Measurements from ENCODE around the gene TOMT.

Gene TOMT

GRCh38 chr11:72154816-72155215, 49.1 kb downstream of the TOMT start:
- Histone ChIP-seq H3K4me3 (ENCODE audit: low read depth, low read length) (no peak overlapping the region), H3K27me3 (replicated peaks) (peaks cover 2% of the 10 kb centered on the region), H3K36me3 (replicated peaks) (no peaks in the 10 kb centered on the region), H3K27ac (no peak overlapping the region)
- in situ Hi-C loops (cut with HindIII; ENCODE audit: low pct_ligation_motif_present, low sequenced_read_pairs) = no loop called here
- no peak for DNase-seq
- TF ChIP-seq CTCF (IDR thresholded peaks at IDR 0.05; ENCODE audit: low read depth, low read length, missing control alignments) = no peak

- TF ChIP-seq CTCF (IDR thresholded peaks at IDR 0.05; ENCODE audit: low read depth, low read length, missing control alignments) = no peak
- DNase-seq = no peak
- Histone ChIP-seq H3K27me3 (replicated peaks) (peaks cover 4% of the 10 kb centered on the region), H3K4me3 (ENCODE audit: low read depth, low read length) (no peak overlapping the region), H3K27ac (no peak overlapping the region), H3K36me3 (replicated peaks) (no peaks in the 10 kb centered on the region)
- in situ Hi-C loops (cut with HindIII; ENCODE audit: low pct_ligation_motif_present, low sequenced_read_pairs) = no loop called here
These were observed 50.0 kb downstream of the TOMT start for GRCh38 chr11:72155751-72156150.

DNA sequence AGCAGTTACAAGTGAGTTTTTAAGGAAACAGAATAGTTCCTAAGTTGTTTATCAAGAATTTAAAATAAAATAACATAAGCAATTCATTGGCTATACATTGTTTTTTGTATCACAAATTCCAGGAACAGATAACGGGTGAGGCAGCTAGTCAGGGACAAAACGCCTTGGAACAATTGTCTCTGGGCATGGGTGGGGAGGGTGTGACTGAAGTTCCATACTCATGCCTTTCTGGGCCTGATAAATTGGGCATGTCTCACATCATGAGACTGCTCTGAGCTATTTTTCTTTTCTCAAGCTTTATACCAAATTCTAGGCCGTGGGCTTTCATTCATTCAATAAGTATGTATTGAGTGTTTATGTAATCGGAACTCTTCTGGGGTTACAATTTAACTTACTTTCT, 51.4 kb downstream of the TOMT start:
- DNase-seq = no peak
- no peak for TF ChIP-seq CTCF (IDR thresholded peaks at IDR 0.05; ENCODE audit: low read depth, low read length, missing control alignments)
- in situ Hi-C loops (cut with HindIII; ENCODE audit: low pct_ligation_motif_present, low sequenced_read_pairs) = no loop called here
- Histone ChIP-seq H3K4me3 (ENCODE audit: low read depth, low read length) (no peak overlapping the region), H3K27me3 (replicated peaks) (peaks cover 4% of the 10 kb centered on the region), H3K36me3 (replicated peaks) (no peaks in the 10 kb centered on the region), H3K27ac (no peak overlapping the region)

All from brain microvascular endothelial cell (primary cell).